ENCODE measurements around the gene VARS1.
"Not testable (repeated sequence)": the region's sequence is repeated elsewhere in the genome, so short reads cannot be mapped to it uniquely, and the experiment has no call there.

Gene VARS1

GRCh38 chr6:31795616-31796298, at the start of gene VARS1:
TSS of gene VARS1 (minus strand) at chr6:31795752. CDS start at chr6:31795217, 535 bp downstream.
- peak; percentile 91 for DNase-seq

GRCh38 chr6:31844507-31844906, 49.0 kb upstream of the VARS1 start:
- no peak for DNase-seq
- in situ Hi-C loops (cut with MboI; ENCODE audit: low pct_unique_long_range_greater_than_20kb, low sequenced_read_pairs): no loop called here

More at GRCh38 chr6:31795616-31796298, at the start of gene VARS1:
- in situ Hi-C loops (cut with MboI; ENCODE audit: low pct_unique_long_range_greater_than_20kb, low sequenced_read_pairs): no loop called here

- in situ Hi-C loops (cut with MboI; ENCODE audit: low pct_unique_long_range_greater_than_20kb, low sequenced_read_pairs): no loop called here
- no peak for DNase-seq
These were observed 46.5 kb upstream of the VARS1 start for GRCh38 chr6:31842053-31842452.

GRCh38 chr6:31839779-31840126, 44.2 kb upstream of the VARS1 start:
- in situ Hi-C loops (cut with MboI; ENCODE audit: low pct_unique_long_range_greater_than_20kb, low sequenced_read_pairs); DNase-seq: not testable (repeated sequence)

- in situ Hi-C loops (cut with MboI; ENCODE audit: low pct_unique_long_range_greater_than_20kb, low sequenced_read_pairs): no loop called here
- no peak for DNase-seq
These were observed 43.4 kb upstream of the VARS1 start for GRCh38 chr6:31838968-31839367.

- DNase-seq; in situ Hi-C loops (cut with MboI; ENCODE audit: low pct_unique_long_range_greater_than_20kb, low sequenced_read_pairs): not testable (repeated sequence)
These were observed 42.6 kb upstream of the VARS1 start for GRCh38 chr6:31838114-31838553.

- in situ Hi-C loops (cut with MboI; ENCODE audit: low pct_unique_long_range_greater_than_20kb, low sequenced_read_pairs): no loop called here
- DNase-seq: no peak
These were observed 42.0 kb upstream of the VARS1 start for GRCh38 chr6:31837369-31838113.

GRCh38 chr6:31836474-31837368, 41.2 kb upstream of the VARS1 start:
- in situ Hi-C loops (cut with MboI; ENCODE audit: low pct_unique_long_range_greater_than_20kb, low sequenced_read_pairs): no loop called here
- DNase-seq: no peak

- in situ Hi-C loops (cut with MboI; ENCODE audit: low pct_unique_long_range_greater_than_20kb, low sequenced_read_pairs): no loop called here
- no peak for DNase-seq
These were observed 40.5 kb upstream of the VARS1 start for GRCh38 chr6:31836047-31836473.

- DNase-seq: peak; percentile 90
- in situ Hi-C loops (cut with MboI; ENCODE audit: low pct_unique_long_range_greater_than_20kb, low sequenced_read_pairs): no loop called here
These were observed 39.1 kb upstream of the VARS1 start for GRCh38 chr6:31834367-31835250.

- no peak for DNase-seq
- in situ Hi-C loops (cut with MboI; ENCODE audit: low pct_unique_long_range_greater_than_20kb, low sequenced_read_pairs): no loop called here
These were observed 36.0 kb upstream of the VARS1 start for GRCh38 chr6:31831350-31832215.

GRCh38 chr6:31830886-31831335, 35.4 kb upstream of the VARS1 start:
- no peak for DNase-seq
- in situ Hi-C loops (cut with MboI; ENCODE audit: low pct_unique_long_range_greater_than_20kb, low sequenced_read_pairs): no loop called here

GRCh38 chr6:31829633-31830283, 34.2 kb upstream of the VARS1 start:
- in situ Hi-C loops (cut with MboI; ENCODE audit: low pct_unique_long_range_greater_than_20kb, low sequenced_read_pairs): no loop called here
- peak; percentile 85 for DNase-seq

GRCh38 chr6:31827286-31828079, 31.9 kb upstream of the VARS1 start, which contains the start of gene HSPA1B:
TSS of gene HSPA1B (plus strand) at chr6:31827738. CDS start at chr6:31827951, 213 bp downstream.
- DNase-seq: peak; percentile 100
- in situ Hi-C loops (cut with MboI; ENCODE audit: low pct_unique_long_range_greater_than_20kb, low sequenced_read_pairs): no loop called here

- in situ Hi-C loops (cut with MboI; ENCODE audit: low pct_unique_long_range_greater_than_20kb, low sequenced_read_pairs): no loop called here
- DNase-seq: no peak
These were observed 31.3 kb upstream of the VARS1 start for GRCh38 chr6:31826793-31827285.

GRCh38 chr6:31825553-31825952, 30.0 kb upstream of the VARS1 start:
- no peak for DNase-seq
- in situ Hi-C loops (cut with MboI; ENCODE audit: low pct_unique_long_range_greater_than_20kb, low sequenced_read_pairs): no loop called here

Measured in KBM-7 (cell line).